ENCODE results near the gene MPI. TPM values are rescaled to one million over a fixed set of nuclear protein-coding genes. Genes with fewer than 3 reads are reported as not detected.

The MPI gene
- total and polyA plus RNA-seq, 2 donors (not counting 1 experiment from before 2014, with no cell fraction given), result 50.7 to 65.0 TPM

- H4K20me1 ChIP-seq (ENCODE audit: control insufficient read depth, extremely low read depth, insufficient read depth, low read length), result no peaks in the 10 kb centered on the region
Measured at GRCh38 chr15:74869372-74869725, 20.5 kb upstream of the MPI start.

GRCh38 chr15:74869726-74870407 is 20.0 kb upstream of the MPI start:
- no peak overlapping the region for H3K9ac ChIP-seq (ENCODE audit: insufficient read depth, low read length)
- peak overlapping the region; percentile 59 for H3K4me2 ChIP-seq (ENCODE audit: extremely low read depth, insufficient read depth, low read length)

More at GRCh38 chr15:74869372-74869725, 20.5 kb upstream of the MPI start:
- no peaks in the 10 kb centered on the region for H3K27me3 ChIP-seq (ENCODE audit: control insufficient read depth, insufficient read depth, low read length)
- no peaks in the 10 kb centered on the region for H3K9me3 ChIP-seq (ENCODE audit: control insufficient read depth, insufficient read depth, low read depth, low read length)
- H3K36me3 ChIP-seq (ENCODE audit: control insufficient read depth, insufficient read depth, low read length), result no peaks in the 10 kb centered on the region
- peak overlapping the region; percentile 59 for H3K4me2 ChIP-seq (ENCODE audit: extremely low read depth, insufficient read depth, low read length)
- no peak overlapping the region for H3K27ac ChIP-seq (ENCODE audit: insufficient read depth, low read length)
- DNase-seq (ENCODE audit: low read depth in 2 of 2), result no peak
- H3K79me2 ChIP-seq (ENCODE audit: control insufficient read depth, insufficient read depth, low read length), result peaks cover 40% of the 10 kb centered on the region
- H3K4me1 ChIP-seq (ENCODE audit: control insufficient read depth, extremely low read depth, insufficient read depth, low read length), result peaks cover 4% of the 10 kb centered on the region
- H3K9ac ChIP-seq (ENCODE audit: insufficient read depth, low read length), result no peak overlapping the region
- H3K4me3 ChIP-seq (replicated peaks in 1 of 4; ENCODE audit: control extremely low read depth in 1 of 4, insufficient read depth in 1 of 4, low read depth in 3 of 4, low read length in 4 of 4), result no peak overlapping the region
- no peak overlapping the region for H2AFZ ChIP-seq (ENCODE audit: low read length)
- TF ChIP-seq CTCF (conservative IDR thresholded peaks at IDR 0.05 in 1 of 2, IDR thresholded peaks at IDR 0.05 in 1 of 2; ENCODE audit: low read depth in 1 of 2, low read length in 2 of 2), result no peak
- no peak for TF ChIP-seq EZH2 (IDR thresholded peaks at IDR 0.05; ENCODE audit: low read length, missing control alignments)

More at GRCh38 chr15:74869726-74870407, 20.0 kb upstream of the MPI start:
- Histone ChIP-seq H3K27me3 (ENCODE audit: control insufficient read depth, insufficient read depth, low read length) (no peaks in the 10 kb centered on the region), H3K36me3 (ENCODE audit: control insufficient read depth, insufficient read depth, low read length) (no peaks in the 10 kb centered on the region), H3K4me1 (ENCODE audit: control insufficient read depth, extremely low read depth, insufficient read depth, low read length) (peaks cover 4% of the 10 kb centered on the region), H3K27ac (ENCODE audit: insufficient read depth, low read length) (no peak overlapping the region), H3K9me3 (ENCODE audit: control insufficient read depth, insufficient read depth, low read depth, low read length) (no peaks in the 10 kb centered on the region), H2AFZ (ENCODE audit: low read length) (no peak overlapping the region), H3K79me2 (ENCODE audit: control insufficient read depth, insufficient read depth, low read length) (peaks cover 37% of the 10 kb centered on the region), H4K20me1 (ENCODE audit: control insufficient read depth, extremely low read depth, insufficient read depth, low read length) (no peaks in the 10 kb centered on the region), H3K4me3 (replicated peaks in 1 of 4; ENCODE audit: control extremely low read depth in 1 of 4, insufficient read depth in 1 of 4, low read depth in 3 of 4, low read length in 4 of 4) (peak overlapping the region in 1 of 4 experiments; percentile 11)
- DNase-seq (ENCODE audit: low read depth in 2 of 2), result peak in 1 of 2 donors; percentile 60
- TF ChIP-seq CTCF (conservative IDR thresholded peaks at IDR 0.05 in 1 of 2, IDR thresholded peaks at IDR 0.05 in 1 of 2; ENCODE audit: low read depth in 1 of 2, low read length in 2 of 2) (no peak), EZH2 (IDR thresholded peaks at IDR 0.05; ENCODE audit: low read length, missing control alignments) (no peak)
